Lung microvascular endothelial cell (primary cell): ENCODE results near the gene ABL1. TPM values are rescaled to one million over a fixed set of nuclear protein-coding genes. Genes with fewer than 3 reads are reported as not detected.

ENCODE experiments used
- DNase-seq, 2 donors: peaks; one replicate each; pipeline versions ENCODE4 v3.0.0 to v3.0.0-alpha.2; 2010; ENCODE audit warnings: low read depth in 2 of 2
- total RNA-seq: library from RNA; depleted of rRNA; stranded (reverse); fragments of >200 nt; gene quantifications from 2 replicates; pipeline ENCODE4 v1.2.1, GENCODE V29; 2014

ABL1 gene
- total RNA-seq, 1 donor from 2014 or later: 20.4 TPM

- DNase-seq: no peak
These were observed 96.6 kb downstream of the ABL1 start for GRCh38 chr9:130931508-130932254.

GRCh38 chr9:130932255-130933079, 97.4 kb downstream of the ABL1 start:
- DNase-seq: no peak

- peak in 1 of 2 donors; percentile 19 for DNase-seq
These were observed 98.3 kb downstream of the ABL1 start for GRCh38 chr9:130933114-130934046.

DNA sequence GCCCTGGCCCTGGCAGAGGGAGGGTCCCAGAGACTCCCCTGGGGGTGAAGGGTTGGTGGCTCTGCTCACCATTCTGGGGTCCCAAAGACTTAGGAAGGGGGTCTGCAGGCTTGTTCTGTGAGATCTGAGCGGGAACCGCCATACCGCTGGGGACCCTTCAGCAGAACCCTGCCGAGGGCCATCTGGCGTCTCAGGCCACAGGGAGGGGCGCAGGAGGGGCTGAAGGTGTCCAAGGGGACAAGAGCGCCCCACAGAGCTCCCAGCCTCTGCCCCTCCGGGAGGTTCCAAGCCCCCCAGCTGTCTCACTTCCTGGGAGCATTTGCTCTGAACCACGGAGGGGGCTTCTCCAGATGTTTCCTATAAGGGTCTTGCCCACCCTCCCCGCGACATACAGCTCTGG, 99.2 kb downstream of the ABL1 start:
- no peak for DNase-seq

DNA sequence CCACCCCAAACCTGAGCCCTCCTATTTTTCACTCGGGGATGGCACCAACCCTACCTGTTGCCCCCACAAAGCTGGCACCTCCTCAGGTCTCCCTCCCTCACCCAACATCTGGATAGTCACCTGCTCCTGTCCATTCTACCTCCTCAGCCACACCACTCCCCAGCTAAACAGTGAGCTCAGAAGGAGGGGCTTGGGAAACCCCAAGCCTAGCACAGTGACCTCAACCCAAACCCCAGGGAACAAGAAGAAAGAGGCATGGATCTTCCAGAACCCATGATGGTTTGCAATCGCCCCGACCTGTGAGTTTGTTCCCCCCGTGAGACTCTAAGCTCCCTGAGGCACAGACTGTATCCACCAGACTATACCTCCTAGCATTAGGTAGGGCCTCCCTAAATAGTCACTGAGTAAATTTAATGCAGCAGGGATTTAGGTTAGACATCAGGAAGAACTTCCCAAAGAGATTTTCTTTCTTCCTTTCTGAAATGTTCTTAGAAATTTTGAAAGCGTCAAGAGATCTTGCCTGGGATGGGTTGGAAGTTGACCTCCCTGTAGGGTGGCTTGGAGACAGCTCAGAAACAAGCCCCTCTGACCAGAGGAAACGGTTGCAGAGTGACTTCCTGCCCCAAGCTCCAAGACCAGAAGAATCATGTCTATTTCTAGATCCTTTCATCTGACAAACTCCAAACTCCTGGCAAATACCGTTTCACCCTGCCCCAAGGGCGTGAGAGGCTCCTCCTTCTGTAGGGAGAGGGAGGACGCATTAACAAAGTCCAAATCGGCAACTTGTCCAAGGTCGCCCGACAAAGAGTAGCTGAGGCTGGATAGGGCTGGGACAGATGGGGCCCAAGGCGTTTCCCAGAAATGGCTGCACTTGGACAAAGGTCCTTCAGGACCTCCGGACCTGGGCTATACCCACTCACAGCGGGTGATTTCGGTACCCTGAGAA, 99.9 kb downstream of the ABL1 start:
- no peak for DNase-seq

- no peak for DNase-seq
These were observed 100.7 kb downstream of the ABL1 start for GRCh38 chr9:130935648-130936271.

DNA sequence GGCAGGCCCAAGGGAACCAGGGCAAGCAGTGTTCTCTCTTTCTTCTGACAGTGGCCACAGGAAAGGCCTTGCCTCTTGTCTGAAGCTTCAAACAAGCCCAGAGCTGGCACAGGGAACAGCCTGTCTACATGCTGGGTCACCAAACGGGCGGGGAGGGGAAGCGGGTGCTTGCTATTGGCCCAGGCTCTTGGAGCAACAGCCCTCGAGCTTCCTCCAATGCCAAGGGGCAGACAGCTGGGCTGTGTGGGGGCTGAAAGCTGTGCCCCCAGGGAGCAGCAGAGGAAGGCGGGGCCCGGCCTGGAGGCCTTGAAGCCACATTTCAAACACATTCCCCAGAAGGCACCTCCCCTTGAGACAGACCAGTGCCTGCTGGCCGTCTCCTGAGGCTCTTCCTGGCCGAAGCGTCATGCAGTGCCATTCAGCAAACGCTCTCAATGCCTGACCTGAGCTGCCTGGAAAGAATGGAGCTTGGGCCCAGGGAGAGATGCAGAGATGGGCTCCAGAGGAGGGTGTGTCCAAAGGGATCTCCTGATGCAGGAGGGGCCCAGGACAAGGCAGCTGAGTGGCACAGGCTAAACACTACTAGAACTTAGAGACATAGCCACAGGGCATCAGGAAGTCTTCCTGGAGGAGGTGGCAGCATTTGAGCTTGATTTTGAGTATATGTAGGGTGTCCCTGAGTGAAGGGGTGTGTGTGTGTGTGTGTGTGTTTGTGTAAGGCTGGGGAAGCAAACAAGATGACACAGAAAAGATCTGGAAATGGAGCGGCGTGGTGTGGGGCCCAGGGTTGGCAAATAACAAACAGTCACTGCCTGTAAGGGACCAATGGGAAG, 101.4 kb downstream of the ABL1 start:
- DNase-seq: peak in 1 of 2 donors; percentile 23

Other genes with a start within 250 kb of the ABL1 start
- not detected in 2 replicates for gene PRDM12, start 170.7 kb upstream of the ABL1 start, total RNA-seq
- gene EXOSC2, start 141.5 kb upstream of the ABL1 start, total RNA-seq: 17.4 and 19.6 TPM in 2 replicates
- gene QRFP, start 61.6 kb downstream of the ABL1 start, total RNA-seq: not detected in 2 replicates
- not detected in 2 replicates for gene FIBCD1, start 104.0 kb downstream of the ABL1 start, total RNA-seq
- 0.65 and 2.6 TPM in 2 replicates for gene LAMC3, start 173.9 kb downstream of the ABL1 start, total RNA-seq